ENCODE results near the gene ATF7IP2.
"Not testable (repeated sequence)": the region's sequence is repeated elsewhere in the genome, so short reads cannot be mapped to it uniquely, and the experiment has no call there.

The ATF7IP2 gene

GRCh38 chr16:10385725-10386516 is at the start of gene ATF7IP2:
TSS of gene ATF7IP2 (plus strand) at chr16:10386061. CDS start at chr16:10430621, 44,560 bp downstream.
- peak; percentile 39 for DNase-seq (ENCODE audit: low spot score)

- peak; percentile 33 for DNase-seq (ENCODE audit: low spot score)
Measured at GRCh38 chr16:10338426-10338825, 47.4 kb upstream of the ATF7IP2 start.

GRCh38 chr16:10339777-10340732 is 45.8 kb upstream of the ATF7IP2 start:
- no peak for DNase-seq (ENCODE audit: low spot score)

- no peak for DNase-seq (ENCODE audit: low spot score)
Measured at GRCh38 chr16:10343124-10343760, 42.6 kb upstream of the ATF7IP2 start.

GRCh38 chr16:10344699-10345098 is 41.2 kb upstream of the ATF7IP2 start:
- DNase-seq (ENCODE audit: low spot score) = not testable (repeated sequence)

GRCh38 chr16:10345629-10346028 is 40.2 kb upstream of the ATF7IP2 start:
- no peak for DNase-seq (ENCODE audit: low spot score)

GRCh38 chr16:10349851-10350250 is 36.0 kb upstream of the ATF7IP2 start:
- no peak for DNase-seq (ENCODE audit: low spot score)

GRCh38 chr16:10352262-10352661 is 33.6 kb upstream of the ATF7IP2 start:
- no peak for DNase-seq (ENCODE audit: low spot score)

- no peak for DNase-seq (ENCODE audit: low spot score)
Measured at GRCh38 chr16:10355589-10355988, 30.3 kb upstream of the ATF7IP2 start.

- no peak for DNase-seq (ENCODE audit: low spot score)
Measured at GRCh38 chr16:10356870-10357842, 28.7 kb upstream of the ATF7IP2 start.

- DNase-seq (ENCODE audit: low spot score) = not testable (repeated sequence)
Measured at GRCh38 chr16:10361747-10362076, 24.1 kb upstream of the ATF7IP2 start.

- DNase-seq (ENCODE audit: low spot score) = no peak
Measured at GRCh38 chr16:10362077-10362863, 23.6 kb upstream of the ATF7IP2 start.

- not testable (repeated sequence) for DNase-seq (ENCODE audit: low spot score)
Measured at GRCh38 chr16:10362864-10363197, 23.0 kb upstream of the ATF7IP2 start.

GRCh38 chr16:10366619-10367018 is 19.2 kb upstream of the ATF7IP2 start:
- DNase-seq (ENCODE audit: low spot score) = not testable (repeated sequence)

GRCh38 chr16:10367616-10368188 is 18.2 kb upstream of the ATF7IP2 start:
- no peak for DNase-seq (ENCODE audit: low spot score)

GRCh38 chr16:10368969-10369551 is 16.8 kb upstream of the ATF7IP2 start:
- peak; percentile 20 for DNase-seq (ENCODE audit: low spot score)

GRCh38 chr16:10370096-10370726 is 15.7 kb upstream of the ATF7IP2 start:
- DNase-seq (ENCODE audit: low spot score) = no peak

- DNase-seq (ENCODE audit: low spot score) = no peak
Measured at GRCh38 chr16:10371592-10371991, 14.3 kb upstream of the ATF7IP2 start.

GRCh38 chr16:10373556-10373955 is 12.3 kb upstream of the ATF7IP2 start:
- no peak for DNase-seq (ENCODE audit: low spot score)
